Measurements from ENCODE around the gene OAS1.
"Not testable (repeated sequence)": the region's sequence is repeated elsewhere in the genome, so short reads cannot be mapped to it uniquely, and the experiment has no call there.

Gene OAS1

DNA sequence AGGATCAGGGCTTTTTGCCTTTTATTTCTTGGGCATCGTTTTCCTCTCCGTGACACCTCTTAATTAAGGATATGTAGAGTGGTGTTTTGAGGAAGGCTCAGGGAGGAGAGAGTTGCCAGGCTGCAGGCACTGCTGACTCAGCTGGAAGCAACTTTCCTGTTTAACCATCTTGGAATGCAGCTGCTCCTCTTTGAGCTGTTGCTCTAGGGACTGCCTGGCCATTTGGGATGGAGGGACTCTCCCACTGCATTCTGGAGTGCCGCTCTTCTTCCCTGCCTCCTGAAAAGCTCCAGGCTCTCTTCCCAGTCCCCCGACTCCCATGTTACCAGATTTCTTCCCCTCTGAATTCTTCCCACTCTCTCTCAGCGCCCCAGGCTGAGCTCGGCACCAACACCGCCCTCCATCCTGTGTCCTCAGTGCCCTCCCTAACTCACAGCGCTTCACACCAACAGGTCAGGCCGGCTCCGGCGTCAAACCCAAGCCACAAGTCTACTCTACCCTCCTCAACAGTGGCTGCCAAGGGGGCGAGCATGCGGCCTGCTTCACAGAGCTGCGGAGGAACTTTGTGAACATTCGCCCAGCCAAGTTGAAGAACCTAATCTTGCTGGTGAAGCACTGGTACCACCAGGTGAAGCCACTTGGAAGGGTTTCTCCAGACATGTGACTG is 37.4 kb downstream of the OAS1 start:
- ATAC-seq (replicated peaks; ENCODE audit: extremely low read depth, poor library complexity, severe bottlenecking) (no peak), DNase-seq (ENCODE audit: low spot score in 2 of 2) (no peak)
- Mint-ChIP-seq H3K27me3 (no peaks in the 10 kb centered on the region), H3K4me1 (peaks cover 20% of the 10 kb centered on the region), H3K4me3 (no peak overlapping the region), H3K9me3 (no peaks in the 10 kb centered on the region), H3K27ac (ENCODE audit: low read depth) (peak overlapping the region; percentile 45), H3K36me3 (ENCODE audit: insufficient read depth) (peaks cover 14% of the 10 kb centered on the region)

DNA sequence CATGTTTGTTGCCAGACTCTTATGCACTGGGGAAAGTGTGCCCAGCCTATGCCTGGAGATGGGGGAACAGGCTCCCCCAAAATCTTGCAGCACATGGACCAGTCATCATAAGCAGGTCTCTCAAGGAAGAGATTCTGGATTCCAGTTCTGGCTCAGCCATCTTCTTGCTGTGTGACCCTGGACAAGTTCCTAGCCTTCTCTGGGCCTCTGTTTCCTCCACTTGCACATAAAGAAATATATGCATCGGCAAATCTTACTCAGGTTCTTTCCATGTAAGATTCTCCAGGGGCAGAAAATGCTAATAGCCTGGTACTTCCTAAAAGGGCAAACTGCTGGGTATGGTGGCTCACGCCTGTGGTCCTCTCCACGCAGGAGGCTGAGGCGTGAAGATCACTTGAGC is 38.8 kb downstream of the OAS1 start:
- Mint-ChIP-seq H3K27me3 (no peaks in the 10 kb centered on the region), H3K36me3 (ENCODE audit: insufficient read depth) (peaks cover 18% of the 10 kb centered on the region), H3K4me1 (peaks cover 9% of the 10 kb centered on the region), H3K27ac (ENCODE audit: low read depth) (no peak overlapping the region), H3K9me3 (no peaks in the 10 kb centered on the region), H3K4me3 (no peak overlapping the region)
- DNase-seq (ENCODE audit: low spot score in 2 of 2) = no peak
- no peak for ATAC-seq (replicated peaks; ENCODE audit: extremely low read depth, poor library complexity, severe bottlenecking)

GRCh38 chr12:112946236-112947000 is 39.7 kb downstream of the OAS1 start:
- peaks cover 9% of the 10 kb centered on the region for H3K4me1 Mint-ChIP-seq
- no peak overlapping the region for H3K27ac Mint-ChIP-seq (ENCODE audit: low read depth)
- peaks cover 18% of the 10 kb centered on the region for H3K36me3 Mint-ChIP-seq (ENCODE audit: insufficient read depth)
- no peaks in the 10 kb centered on the region for H3K27me3 Mint-ChIP-seq
- no peak for ATAC-seq (replicated peaks; ENCODE audit: extremely low read depth, poor library complexity, severe bottlenecking)
- no peaks in the 10 kb centered on the region for H3K9me3 Mint-ChIP-seq
- no peak for DNase-seq (ENCODE audit: low spot score in 2 of 2)
- no peak overlapping the region for H3K4me3 Mint-ChIP-seq

DNA sequence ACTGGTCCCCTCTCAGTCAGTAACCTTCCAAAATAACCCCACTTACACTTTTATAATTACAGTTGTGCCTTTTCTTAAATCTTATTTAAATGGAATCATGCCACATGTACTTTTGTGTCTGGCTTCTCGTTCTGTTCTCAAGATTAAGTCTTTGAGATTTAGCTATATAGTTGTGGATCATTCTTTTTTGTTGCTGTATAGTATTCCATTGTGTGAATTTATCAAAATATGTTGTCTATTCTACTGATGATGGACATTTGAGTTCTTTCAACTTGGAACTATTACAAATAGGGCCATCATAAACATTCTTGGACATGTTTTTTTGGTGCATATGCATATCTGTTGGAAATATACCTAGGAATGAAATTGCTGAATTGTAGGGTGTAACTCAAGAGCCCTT is 40.6 kb downstream of the OAS1 start:
- peaks cover 18% of the 10 kb centered on the region for H3K36me3 Mint-ChIP-seq (ENCODE audit: insufficient read depth)
- no peak overlapping the region for H3K27ac Mint-ChIP-seq (ENCODE audit: low read depth)

GRCh38 chr12:112947761-112948160 is 41.0 kb downstream of the OAS1 start:
- no peak for DNase-seq (ENCODE audit: low spot score in 2 of 2)
- no peaks in the 10 kb centered on the region for H3K9me3 Mint-ChIP-seq
- peaks cover 9% of the 10 kb centered on the region for H3K4me1 Mint-ChIP-seq
- H3K36me3 Mint-ChIP-seq (ENCODE audit: insufficient read depth) = peaks cover 18% of the 10 kb centered on the region
- H3K4me3 Mint-ChIP-seq = no peak overlapping the region
- ATAC-seq (replicated peaks; ENCODE audit: extremely low read depth, poor library complexity, severe bottlenecking) = no peak
- no peak overlapping the region for H3K27ac Mint-ChIP-seq (ENCODE audit: low read depth)
- no peaks in the 10 kb centered on the region for H3K27me3 Mint-ChIP-seq

More for the DNA sequence above, 40.6 kb downstream of the OAS1 start:
- DNase-seq (ENCODE audit: low spot score in 2 of 2) (no peak), ATAC-seq (replicated peaks; ENCODE audit: extremely low read depth, poor library complexity, severe bottlenecking) (no peak)
- Mint-ChIP-seq H3K27me3 (no peaks in the 10 kb centered on the region), H3K9me3 (no peaks in the 10 kb centered on the region), H3K4me1 (peaks cover 9% of the 10 kb centered on the region), H3K4me3 (no peak overlapping the region)

DNA sequence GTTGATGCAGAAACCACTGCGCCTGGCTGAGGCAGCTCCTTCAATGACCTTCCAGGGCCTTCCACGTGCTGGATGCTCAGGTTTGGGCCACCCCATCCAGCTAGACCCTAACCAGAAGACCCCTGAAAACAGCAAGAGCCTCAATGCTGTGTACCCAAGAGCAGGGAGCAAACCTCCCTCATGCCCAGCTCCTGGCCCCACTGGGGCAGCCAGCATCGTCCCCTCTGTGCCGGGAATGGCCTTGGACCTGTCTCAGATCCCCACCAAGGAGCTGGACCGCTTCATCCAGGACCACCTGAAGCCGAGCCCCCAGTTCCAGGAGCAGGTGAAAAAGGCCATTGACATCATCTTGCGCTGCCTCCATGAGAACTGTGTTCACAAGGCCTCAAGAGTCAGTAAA is 42.0 kb downstream of the OAS1 start:
- Mint-ChIP-seq H3K27me3 (no peaks in the 10 kb centered on the region), H3K4me3 (no peak overlapping the region), H3K36me3 (ENCODE audit: insufficient read depth) (peaks cover 21% of the 10 kb centered on the region), H3K4me1 (peaks cover 9% of the 10 kb centered on the region), H3K27ac (ENCODE audit: low read depth) (no peak overlapping the region), H3K9me3 (peaks cover 5% of the 10 kb centered on the region)
- ATAC-seq (replicated peaks; ENCODE audit: extremely low read depth, poor library complexity, severe bottlenecking) = no peak
- no peak for DNase-seq (ENCODE audit: low spot score in 2 of 2)

DNA sequence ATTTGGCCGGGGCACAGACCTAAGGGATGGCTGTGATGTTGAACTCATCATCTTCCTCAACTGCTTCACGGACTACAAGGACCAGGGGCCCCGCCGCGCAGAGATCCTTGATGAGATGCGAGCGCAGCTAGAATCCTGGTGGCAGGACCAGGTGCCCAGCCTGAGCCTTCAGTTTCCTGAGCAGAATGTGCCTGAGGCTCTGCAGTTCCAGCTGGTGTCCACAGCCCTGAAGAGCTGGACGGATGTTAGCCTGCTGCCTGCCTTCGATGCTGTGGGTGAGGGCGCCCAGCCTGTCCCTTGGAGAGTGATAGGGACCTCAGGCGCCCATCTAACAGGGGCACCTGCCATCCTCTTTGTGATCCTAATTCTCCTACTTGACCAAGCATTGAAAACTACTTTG is 43.9 kb downstream of the OAS1 start:
- no peaks in the 10 kb centered on the region for H3K4me1 Mint-ChIP-seq
- no peak overlapping the region for H3K4me3 Mint-ChIP-seq
- DNase-seq (ENCODE audit: low spot score in 2 of 2) (no peak), ATAC-seq (replicated peaks; ENCODE audit: extremely low read depth, poor library complexity, severe bottlenecking) (no peak)
- H3K9me3 Mint-ChIP-seq = peaks cover 5% of the 10 kb centered on the region
- peaks cover 20% of the 10 kb centered on the region for H3K36me3 Mint-ChIP-seq (ENCODE audit: insufficient read depth)
- H3K27me3 Mint-ChIP-seq = no peaks in the 10 kb centered on the region
- no peak overlapping the region for H3K27ac Mint-ChIP-seq (ENCODE audit: low read depth)

DNA sequence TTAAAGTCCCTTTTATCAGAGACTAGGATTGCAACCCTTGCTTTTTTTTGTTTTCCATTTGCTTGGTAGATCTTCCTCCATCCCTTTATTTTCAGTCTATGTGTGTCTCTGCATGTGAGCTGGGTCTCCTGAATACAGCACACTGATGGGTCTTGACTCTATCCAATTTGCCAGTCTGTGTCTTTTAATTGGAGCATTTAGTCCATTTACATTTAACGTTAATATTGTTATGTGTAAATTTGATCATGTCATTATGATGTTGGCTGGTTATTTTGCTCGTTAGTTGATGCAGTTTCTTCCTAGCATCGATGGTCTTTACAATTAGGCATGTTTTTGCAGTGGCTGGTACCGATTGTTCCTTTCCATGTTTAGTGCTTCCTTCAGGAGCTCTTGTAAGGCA is 50.4 kb downstream of the OAS1 start:
- peaks cover 13% of the 10 kb centered on the region for H3K36me3 Mint-ChIP-seq (ENCODE audit: insufficient read depth)
- not testable (repeated sequence) for H3K27ac Mint-ChIP-seq (ENCODE audit: low read depth); H3K4me3 Mint-ChIP-seq; DNase-seq (ENCODE audit: low spot score in 2 of 2); H3K9me3 Mint-ChIP-seq; ATAC-seq (replicated peaks; ENCODE audit: extremely low read depth, poor library complexity, severe bottlenecking); H3K27me3 Mint-ChIP-seq
- H3K4me1 Mint-ChIP-seq = peaks cover 17% of the 10 kb centered on the region

GRCh38 chr12:112961074-112961473 is 54.3 kb downstream of the OAS1 start:
- no peaks in the 10 kb centered on the region for H3K27me3 Mint-ChIP-seq
- DNase-seq (ENCODE audit: low spot score in 2 of 2) = no peak
- peaks cover 18% of the 10 kb centered on the region for H3K36me3 Mint-ChIP-seq (ENCODE audit: insufficient read depth)
- ATAC-seq (replicated peaks; ENCODE audit: extremely low read depth, poor library complexity, severe bottlenecking) = no peak
- H3K9me3 Mint-ChIP-seq = no peaks in the 10 kb centered on the region
- peaks cover 17% of the 10 kb centered on the region for H3K4me1 Mint-ChIP-seq
- no peak overlapping the region for H3K4me3 Mint-ChIP-seq
- peak overlapping the region; percentile 61 for H3K27ac Mint-ChIP-seq (ENCODE audit: low read depth)

DNA sequence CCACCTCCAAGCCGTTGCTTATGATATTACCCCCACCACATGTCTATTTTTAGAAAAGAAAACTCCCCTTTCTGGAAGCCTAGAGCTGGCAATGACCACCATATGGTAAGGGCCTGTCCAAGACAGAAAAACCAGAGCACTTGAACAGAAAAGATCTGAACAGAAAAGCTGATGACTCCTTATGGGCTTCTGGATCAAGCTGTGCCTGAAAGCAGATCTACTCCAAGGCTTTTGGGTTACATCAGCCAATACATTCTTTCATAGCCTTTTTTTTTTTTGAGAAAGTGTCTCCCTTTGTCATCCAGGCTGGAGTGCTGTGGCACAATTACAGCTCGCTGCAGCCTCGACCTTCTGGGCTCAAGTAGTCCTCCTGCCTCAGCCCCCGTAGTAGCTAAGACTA is 54.8 kb downstream of the OAS1 start:
- Mint-ChIP-seq H3K36me3 (ENCODE audit: insufficient read depth) (peaks cover 18% of the 10 kb centered on the region), H3K27me3 (no peaks in the 10 kb centered on the region), H3K4me1 (peaks cover 17% of the 10 kb centered on the region), H3K27ac (ENCODE audit: low read depth) (peak overlapping the region; percentile 61), H3K9me3 (no peaks in the 10 kb centered on the region), H3K4me3 (no peak overlapping the region)
- ATAC-seq (replicated peaks; ENCODE audit: extremely low read depth, poor library complexity, severe bottlenecking) (no peak), DNase-seq (ENCODE audit: low spot score in 2 of 2) (no peak)

DNA sequence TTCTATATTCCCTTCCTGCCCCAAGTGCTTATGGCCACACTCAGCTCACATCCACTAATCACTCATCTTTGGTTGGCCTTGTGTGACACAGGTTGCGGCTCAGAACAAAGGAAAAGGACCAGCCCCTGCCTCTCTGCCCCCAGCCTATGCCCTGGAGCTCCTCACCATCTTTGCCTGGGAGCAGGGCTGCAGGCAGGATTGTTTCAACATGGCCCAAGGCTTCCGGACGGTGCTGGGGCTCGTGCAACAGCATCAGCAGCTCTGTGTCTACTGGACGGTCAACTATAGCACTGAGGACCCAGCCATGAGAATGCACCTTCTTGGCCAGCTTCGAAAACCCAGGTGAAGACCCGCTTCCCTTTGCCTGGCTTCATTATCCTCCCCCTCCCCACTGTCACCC is 55.8 kb downstream of the OAS1 start:
- Mint-ChIP-seq H3K4me3 (no peak overlapping the region), H3K36me3 (ENCODE audit: insufficient read depth) (peaks cover 25% of the 10 kb centered on the region), H3K4me1 (peaks cover 17% of the 10 kb centered on the region), H3K9me3 (no peaks in the 10 kb centered on the region), H3K27ac (ENCODE audit: low read depth) (no peak overlapping the region), H3K27me3 (no peaks in the 10 kb centered on the region)
- DNase-seq (ENCODE audit: low spot score in 2 of 2) (no peak), ATAC-seq (replicated peaks; ENCODE audit: extremely low read depth, poor library complexity, severe bottlenecking) (no peak)

DNA sequence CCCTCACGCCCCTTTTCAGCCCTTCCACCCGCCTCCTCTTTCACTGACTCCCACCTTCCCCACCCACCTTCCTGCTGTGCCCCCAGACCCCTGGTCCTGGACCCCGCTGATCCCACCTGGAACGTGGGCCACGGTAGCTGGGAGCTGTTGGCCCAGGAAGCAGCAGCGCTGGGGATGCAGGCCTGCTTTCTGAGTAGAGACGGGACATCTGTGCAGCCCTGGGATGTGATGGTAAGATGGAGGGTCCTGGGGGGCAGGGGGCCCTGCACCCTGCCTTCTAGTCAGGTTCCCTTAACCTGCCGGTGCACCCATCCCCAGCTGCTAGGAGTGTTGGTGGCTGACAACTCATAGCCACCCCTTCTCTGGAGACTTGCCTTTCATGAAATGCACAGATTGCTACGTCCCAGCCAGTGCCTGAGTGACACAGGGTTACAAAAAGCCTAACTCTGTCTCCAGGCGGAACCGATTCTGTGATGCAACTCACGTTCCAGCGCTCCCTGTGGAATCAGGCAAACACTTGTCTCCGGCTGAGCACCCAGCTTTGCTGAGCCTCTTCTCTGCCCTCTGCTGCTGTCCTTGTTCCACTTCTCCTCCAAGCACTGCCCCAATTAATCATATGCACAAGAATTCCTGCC is 56.6 kb downstream of the OAS1 start:
- H3K27ac Mint-ChIP-seq (ENCODE audit: low read depth) = no peak overlapping the region
- no peak for DNase-seq (ENCODE audit: low spot score in 2 of 2)
- peaks cover 23% of the 10 kb centered on the region for H3K36me3 Mint-ChIP-seq (ENCODE audit: insufficient read depth)
- peaks cover 17% of the 10 kb centered on the region for H3K4me1 Mint-ChIP-seq
- no peaks in the 10 kb centered on the region for H3K9me3 Mint-ChIP-seq
- no peaks in the 10 kb centered on the region for H3K27me3 Mint-ChIP-seq
- no peak for ATAC-seq (replicated peaks; ENCODE audit: extremely low read depth, poor library complexity, severe bottlenecking)
- no peak overlapping the region for H3K4me3 Mint-ChIP-seq

Measured in central memory CD8-positive, alpha-beta T cell (primary cell).